ENCODE data around the gene MICU2. TPM values are rescaled to one million over a fixed set of nuclear protein-coding genes. Genes with fewer than 3 reads are reported as not detected.
"Not testable (repeated sequence)": the region's sequence is repeated elsewhere in the genome, so short reads cannot be mapped to it uniquely, and the experiment has no call there.

Gene MICU2
- total and polyA plus RNA-seq, 2 of the 4 experiments (the other 2 are of a cell fraction), result 14.9 to 25.0 TPM

- H3K14ac ChIP-seq (replicated peaks; ENCODE audit: low read depth, low read length); H3K9me3 ChIP-seq (ENCODE audit: control insufficient read depth, insufficient read depth, low read length); H3K9ac ChIP-seq (ENCODE audit: low read depth, low read length); H3K4me2 ChIP-seq (ENCODE audit: low read depth, low read length); H4K8ac ChIP-seq (ENCODE audit: low read depth in 2 of 2, low read length in 2 of 2); H2BK15ac ChIP-seq (ENCODE audit: low read depth, low read length); ATAC-seq (ENCODE audit: low read depth); H3K36me3 ChIP-seq (ENCODE audit: control insufficient read depth, insufficient read depth, low read length); H3K18ac ChIP-seq (ENCODE audit: low read depth, low read length); dilution Hi-C loops (cut with HindIII; ENCODE audit: low sequenced_read_pairs, unreplicated experiment); H2BK5ac ChIP-seq (ENCODE audit: low read depth, low read length, poor library complexity, severe bottlenecking); H3K4me3 ChIP-seq (ENCODE audit: insufficient read depth, low read depth, low read length); H2AFZ ChIP-seq (replicated peaks; ENCODE audit: low read length, poor library complexity); H2AK9ac ChIP-seq (replicated peaks; ENCODE audit: low read depth, low read length, poor library complexity); H2AK5ac ChIP-seq (ENCODE audit: low read depth, low read length); in situ Hi-C loops (cut with MboI; ENCODE audit: low sequenced_read_pairs); H3K4ac ChIP-seq (ENCODE audit: low read depth, low read length); DNase-seq; BruUV-seq (replicated peaks); H3K27me3 ChIP-seq (ENCODE audit: control insufficient read depth, insufficient read depth, low read length); H3K56ac ChIP-seq (ENCODE audit: extremely low read depth, insufficient read depth, low read length); H3K27ac ChIP-seq (ENCODE audit: insufficient read depth, low read length); H2BK120ac ChIP-seq (ENCODE audit: low read depth, low read length); H3K4me1 ChIP-seq (ENCODE audit: control insufficient read depth, insufficient read depth, low read length); H3K23ac ChIP-seq (ENCODE audit: low read depth, low read length); H4K91ac ChIP-seq (ENCODE audit: insufficient read depth, low read depth, low read length); intact Hi-C loops (cut with micrococcal nuclease); H2BK20ac ChIP-seq (ENCODE audit: low read depth, low read length); H4K5ac ChIP-seq (ENCODE audit: low read depth, low read length): not testable (repeated sequence)
- peaks cover 22 to 51% of the 10 kb centered on the region in 2 experiments for H3K79me1 ChIP-seq (ENCODE audit: low read depth in 1 of 2, low read length in 2 of 2)
- H3K9me1 ChIP-seq (ENCODE audit: insufficient read depth, low read length), result peaks cover 11% of the 10 kb centered on the region; the same call in 1 of the 2 replicates
- H4K20me1 ChIP-seq (ENCODE audit: insufficient read depth, low read length), result peaks cover 27% of the 10 kb centered on the region
- WGBS, 2 experiments (ENCODE audit: extremely low coverage in 2 of 2, insufficient read length in 1 of 2), result no CpG with 5 or more reads among the region's 11 CpGs
- ChIA-PET CTCF (interaction anchor here (0.6 to 0.7 kb wide), 2 partner anchors 9 to 18 kb away, joined by 4 read pairs; no protein-coding TSS in a partner anchor), POLR2A (ENCODE audit: unreplicated experiment) (interaction anchor here (0.8 kb wide), 1 partner anchor 9 kb away, joined by 4 read pairs; no protein-coding TSS in a partner anchor)
Measured at GRCh38 chr13:21590665-21591456, 13.1 kb downstream of the MICU2 start.

All from IMR-90 (cell line).